B cell (primary cell): ENCODE results near the gene FMOD. TPM values are rescaled to one million over a fixed set of nuclear protein-coding genes. Genes with fewer than 3 reads are reported as not detected.
A peak's percentile ranks its signal among the peaks of the same experiment; 100 is the strongest.

ENCODE experiments used
- ATAC-seq: fragments of 200-7000 bp; cut with Tn5 transposase; one replicate; pipeline ENCODE4 v1.10.0; 2021; ENCODE audit warnings: low read depth, mild to moderate bottlenecking, moderate number of reproducible peaks, moderate library complexity
- CTCF ChIA-PET: fragments of 350-600 bp; sonication (Branson Sonifier 250); formaldehyde crosslinking; loops from one replicate; lab custom pipeline; 2021; ENCODE audit warnings: antibody characterized with exemption, inconsistent platforms; lab: Charles Lee
- POLR2A ChIA-PET: fragments of 350-600 bp; sonication (Branson Sonifier 250); formaldehyde crosslinking; loops from one replicate; lab custom pipeline; 2021; ENCODE audit warnings: antibody characterized with exemption; lab: Charles Lee
- DNase-seq: peaks from one replicate; pipeline ENCODE4 v3.0.0; 2013
- H2AFZ ChIP-seq: 2 replicates; pipeline ENCODE4 v1.6.1; 2012; ENCODE audit warnings: mild to moderate bottlenecking, low read depth, low read length; ENCODE audit not compliant: insufficient read depth, poor library complexity, severe bottlenecking
- H3K27ac ChIP-seq, 2 donors: 1 replicate in 1 of 2; 2 replicates in 1 of 2; pipeline ENCODE4 v1.5.1; 2012 to 2013; ENCODE audit warnings: low read length in 2 of 2, mild to moderate bottlenecking in 2 of 2, moderate library complexity in 1 of 2
- H3K27me3 ChIP-seq, 4 experiments: fragments of 200-600 bp in 1 of 4; sonication (generic) in 1 of 4; replicated peaks in 1 of 4; 1 replicate in 2 of 4; 2 replicates in 2 of 4; pipeline versions ENCODE4 v1.6.1 to v1.7.0; 2013 to 2016; ENCODE audit warnings: low read length in 3 of 4, mild to moderate bottlenecking in 2 of 4, mixed read lengths in 1 of 4, moderate library complexity in 1 of 4; ENCODE audit not compliant: insufficient read depth in 4 of 4, control insufficient read depth in 3 of 4; ENCODE audit errors: control extremely low read depth in 1 of 4
- H3K36me3 ChIP-seq, 2 experiments: replicated peaks in 1 of 2; 1 replicate in 1 of 2; 2 replicates in 1 of 2; pipeline versions ENCODE4 v1.6.1 to v1.7.1; 2013; ENCODE audit warnings: low read length in 1 of 2; ENCODE audit not compliant: insufficient read depth in 2 of 2, control insufficient read depth in 1 of 2; ENCODE audit errors: control extremely low read depth in 1 of 2, extremely low read depth in 1 of 2
- H3K4me1 ChIP-seq, 2 donors: fragments of 200-600 bp in 1 of 2; sonication (generic) in 1 of 2; 1 replicate in 1 of 2; 2 replicates in 1 of 2; pipeline versions ENCODE4 v1.5.1 to v1.6.1; 2013 to 2017; ENCODE audit warnings: low read length in 2 of 2; ENCODE audit not compliant: control insufficient read depth in 2 of 2, insufficient read depth in 2 of 2
- H3K4me2 ChIP-seq: replicated peaks from 2 replicates; pipeline ENCODE3; 2012; ENCODE audit warnings: mild to moderate bottlenecking, low read depth, low read length; ENCODE audit not compliant: poor library complexity, severe bottlenecking
- H3K4me3 ChIP-seq, 5 experiments: fragments of 200-600 bp in 1 of 5; sonication (generic) in 1 of 5; 1 replicate in 3 of 5; 2 replicates in 2 of 5; pipeline versions ENCODE4 v1.5.1 to v1.7.0; 2011 to 2016; ENCODE audit warnings: low read length in 4 of 5, mild to moderate bottlenecking in 4 of 5, low read depth in 2 of 5, control low read depth in 1 of 5, moderate library complexity in 1 of 5; ENCODE audit not compliant: insufficient read depth in 1 of 5; ENCODE audit errors: control extremely low read depth in 1 of 5, extremely low read depth in 1 of 5
- H3K79me2 ChIP-seq: fragments of 200-600 bp; sonication (generic); one replicate; pipeline ENCODE4 v1.6.0; 2016; ENCODE audit warnings: low read length; ENCODE audit not compliant: control insufficient read depth, insufficient read depth
- H3K9ac ChIP-seq: fragments of 200-600 bp; sonication (generic); 2 replicates; pipeline ENCODE4 v1.6.1; 2017; ENCODE audit warnings: mild to moderate bottlenecking, low read length, moderate library complexity
- H3K9me3 ChIP-seq, 3 donors: one replicate each; pipeline versions ENCODE4 v1.6.1 to v1.7.1; 2013; ENCODE audit warnings: low read length in 2 of 3; ENCODE audit not compliant: control insufficient read depth in 2 of 3, insufficient read depth in 1 of 3; ENCODE audit errors: control extremely low read depth in 1 of 3
- H4K20me1 ChIP-seq: 2 replicates; pipeline ENCODE4 v1.6.0; 2012; ENCODE audit warnings: mild to moderate bottlenecking, low read length; ENCODE audit not compliant: insufficient read depth, control insufficient read depth, poor library complexity, severe bottlenecking
- H3K27ac Mint-ChIP-seq: one replicate; pipeline ENCODE4 v1.8.0; 2021; ENCODE audit warnings: mixed read lengths
- H3K27me3 Mint-ChIP-seq: one replicate; pipeline ENCODE4 v1.8.0; 2021; ENCODE audit warnings: mixed read lengths
- H3K4me1 Mint-ChIP-seq: one replicate; pipeline ENCODE4 v1.8.0; 2021; ENCODE audit warnings: mixed read lengths
- H3K4me3 Mint-ChIP-seq: one replicate; pipeline ENCODE4 v1.8.0; 2021; ENCODE audit warnings: mixed read lengths
- H3K9me3 Mint-ChIP-seq: one replicate; pipeline ENCODE4 v1.8.0; 2022; ENCODE audit warnings: mixed read lengths; ENCODE audit not compliant: insufficient read depth
- CTCF ChIP-seq: fragments of 200-600 bp; IDR thresholded peaks from one replicate; pipeline ENCODE4 v1.8.0; 2022; ENCODE audit warnings: antibody characterized with exemption, mild to moderate bottlenecking
- EZH2 ChIP-seq: IDR thresholded peaks from 2 replicates; pipeline ENCODE4 v1.6.1; 2012; ENCODE audit warnings: borderline replicate concordance, low read depth, mild to moderate bottlenecking, moderate library complexity, low read length; ENCODE audit not compliant: insufficient read depth, poor library complexity, severe bottlenecking
- WGBS: methylation state at CpG from one replicate; pipeline ENCODE4 v1.1.5; 2013; ENCODE audit warnings: missing lambda C conversion rate; ENCODE audit not compliant: insufficient coverage; 5-methylcytosine and 5-hydroxymethylcytosine counted together
- intact Hi-C: fragments of 100-400 bp; cut with micrococcal nuclease; formaldehyde crosslinking; loops from one replicate; pipeline ENCODE4 v1.10.0; 2022
- polyA plus RNA-seq: library from polyadenylated mRNA; depleted of rRNA; stranded (reverse); fragments of >200 nt; gene quantifications from 2 replicates; pipeline ENCODE4 v1.2.3, GENCODE V29; 2012
- total RNA-seq, 2 donors: library from RNA; stranded (reverse); fragments of 120-200 nt in 1 of 2; gene quantifications; 1 replicate in 1 of 2; 2 replicates in 1 of 2; pipeline versions ENCODE4 v1.2.3 to v1.2.4, GENCODE V29; 2013 to 2022

Gene FMOD
- total and polyA plus RNA-seq, 2 donors (not counting 1 experiment from before 2014, with no cell fraction given), result not detected

GRCh38 chr1:203304391-203304918 is 46.5 kb downstream of the FMOD start:
- peak overlapping the region; percentile 89 for H3K4me2 ChIP-seq
- CTCF ChIA-PET, result interaction anchor here (4.3 to 14.6 kb wide), 5 partner anchors 12 to 36 kb away, joined by 28 to 441 read pairs (median 361); no protein-coding TSS in a partner anchor
- 32% methylated on average over 6 of the region's 9 CpGs for WGBS
- H3K4me1 ChIP-seq, result peaks cover 65 to 78% of the 10 kb centered on the region in 2 donors
- H2AFZ ChIP-seq, result peak overlapping the region; percentile 5
- H3K4me3 ChIP-seq, result peak overlapping the region; percentile 65 to 99 (median 92)
- intact Hi-C loops, result no loop called here
- H3K36me3 ChIP-seq, result peaks cover 4 to 35% of the 10 kb centered on the region in 2 experiments
- peak overlapping the region; percentile 99 for H3K9ac ChIP-seq
- no peak for ATAC-seq
- H3K27me3 Mint-ChIP-seq, result no peaks in the 10 kb centered on the region
- no peaks in the 10 kb centered on the region for H3K27me3 ChIP-seq
- H3K79me2 ChIP-seq, result peaks cover 68% of the 10 kb centered on the region
- peaks cover 69% of the 10 kb centered on the region for H3K4me1 Mint-ChIP-seq
- TF ChIP-seq CTCF (no peak), EZH2 (no peak)
- H3K4me3 Mint-ChIP-seq, result peak overlapping the region; percentile 99
- no peaks in the 10 kb centered on the region for H3K9me3 Mint-ChIP-seq
- POLR2A ChIA-PET, result interaction anchor here (7.2 to 9.6 kb wide), 5 partner anchors 7 to 32 kb away, joined by 100 to 687 read pairs (median 307); no protein-coding TSS in a partner anchor
- peak overlapping the region; percentile 100 for H3K27ac ChIP-seq
- H3K27ac Mint-ChIP-seq, result peak overlapping the region; percentile 99
- no peaks in the 10 kb centered on the region for H3K9me3 ChIP-seq
- DNase-seq, result no peak
- peaks cover 41% of the 10 kb centered on the region for H4K20me1 ChIP-seq

- no peaks in the 10 kb centered on the region for H3K9me3 Mint-ChIP-seq
- H3K4me3 ChIP-seq, result no peak overlapping the region
- H3K9me3 ChIP-seq, result no peaks in the 10 kb centered on the region
- ATAC-seq (no peak), DNase-seq (no peak)
- TF ChIP-seq CTCF (no peak), EZH2 (no peak)
- WGBS, result 80% methylated on average over 1 of the region's 3 CpGs
- H3K27me3 ChIP-seq, result no peaks in the 10 kb centered on the region
- H3K27me3 Mint-ChIP-seq, result no peaks in the 10 kb centered on the region
- H3K27ac Mint-ChIP-seq, result peak overlapping the region; percentile 99
- POLR2A ChIA-PET, result interaction anchor here (0.9 kb wide), 1 partner anchor 30 kb away, joined by 3 read pairs; no protein-coding TSS in a partner anchor
- peaks cover 63 to 78% of the 10 kb centered on the region in 2 donors for H3K4me1 ChIP-seq
- H3K4me3 Mint-ChIP-seq, result peak overlapping the region; percentile 99
- CTCF ChIA-PET, result no interaction called here
- peak overlapping the region; percentile 25 to 100 for H3K27ac ChIP-seq
- H3K4me2 ChIP-seq, result peak overlapping the region; percentile 29
- intact Hi-C loops, result no loop called here
- H3K36me3 ChIP-seq, result peaks cover 0 to 20% of the 10 kb centered on the region in 2 experiments
- peaks cover 58% of the 10 kb centered on the region for H3K79me2 ChIP-seq
- H2AFZ ChIP-seq, result no peak overlapping the region
- H3K9ac ChIP-seq, result no peak overlapping the region
- H4K20me1 ChIP-seq, result peaks cover 26% of the 10 kb centered on the region
- H3K4me1 Mint-ChIP-seq, result peaks cover 69% of the 10 kb centered on the region
Measured at GRCh38 chr1:203302894-203303293, 48.0 kb downstream of the FMOD start.
